ENCODE measurements around the gene RNF169.

Gene RNF169, protein sequence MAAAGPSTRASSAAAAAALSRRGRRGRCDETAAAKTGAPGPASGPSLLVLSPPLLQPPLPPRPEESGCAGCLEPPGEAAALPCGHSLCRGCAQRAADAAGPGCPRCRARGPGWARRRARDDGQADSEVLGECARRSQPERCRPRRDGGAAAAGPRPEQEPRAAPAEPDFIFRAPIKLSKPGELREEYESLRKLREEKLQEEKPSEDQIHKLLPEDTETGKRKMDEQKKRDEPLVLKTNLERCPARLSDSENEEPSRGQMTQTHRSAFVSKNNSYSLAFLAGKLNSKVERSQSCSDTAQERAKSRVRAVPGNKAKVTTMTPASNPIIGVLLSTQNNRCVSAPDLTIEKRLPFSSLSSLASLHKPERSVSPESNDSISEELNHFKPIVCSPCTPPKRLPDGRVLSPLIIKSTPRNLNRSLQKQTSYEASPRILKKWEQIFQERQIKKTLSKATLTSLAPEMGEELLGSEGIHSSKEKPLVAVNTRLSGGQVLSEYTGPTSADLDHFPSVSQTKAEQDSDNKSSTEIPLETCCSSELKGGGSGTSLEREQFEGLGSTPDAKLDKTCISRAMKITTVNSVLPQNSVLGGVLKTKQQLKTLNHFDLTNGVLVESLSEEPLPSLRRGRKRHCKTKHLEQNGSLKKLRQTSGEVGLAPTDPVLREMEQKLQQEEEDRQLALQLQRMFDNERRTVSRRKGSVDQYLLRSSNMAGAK

GRCh38 chr11:74748211-74749126, at the start of gene RNF169:
TSS of gene RNF169 (plus strand) at chr11:74748849. CDS start at chr11:74748881, 32 bp downstream.
- no peaks in the 10 kb centered on the region for H3K27me3 ChIP-seq (ENCODE audit: insufficient read depth, low read length, poor library complexity)
- DNase-seq (peak; percentile 95), ATAC-seq (ENCODE audit: insufficient read depth, low read depth) (peak; percentile 96)
- peak within 1 kb of the TSS; percentile 94 for H3K9ac ChIP-seq (ENCODE audit: low read depth, low read length)
- H3K27ac ChIP-seq (ENCODE audit: low read length): peak within 1 kb of the TSS; percentile 76
- no peaks in the 10 kb centered on the region; the same call in 1 of the 2 replicates for H4K20me1 ChIP-seq (ENCODE audit: insufficient read depth, low read length)
- H3K4me1 ChIP-seq (ENCODE audit: insufficient read depth, low read length): peaks cover 34% of the 10 kb centered on the region
- H2AFZ ChIP-seq (ENCODE audit: low read depth, low read length): peak within 1 kb of the TSS; percentile 85
- no peaks in the 10 kb centered on the region; the same call in 1 of the 2 replicates for H3K36me3 ChIP-seq (ENCODE audit: insufficient read depth, low read length)
- H3K79me2 ChIP-seq (ENCODE audit: insufficient read depth, low read length): peaks cover 53% of the 10 kb centered on the region
- TF ChIP-seq, protein P1, sequence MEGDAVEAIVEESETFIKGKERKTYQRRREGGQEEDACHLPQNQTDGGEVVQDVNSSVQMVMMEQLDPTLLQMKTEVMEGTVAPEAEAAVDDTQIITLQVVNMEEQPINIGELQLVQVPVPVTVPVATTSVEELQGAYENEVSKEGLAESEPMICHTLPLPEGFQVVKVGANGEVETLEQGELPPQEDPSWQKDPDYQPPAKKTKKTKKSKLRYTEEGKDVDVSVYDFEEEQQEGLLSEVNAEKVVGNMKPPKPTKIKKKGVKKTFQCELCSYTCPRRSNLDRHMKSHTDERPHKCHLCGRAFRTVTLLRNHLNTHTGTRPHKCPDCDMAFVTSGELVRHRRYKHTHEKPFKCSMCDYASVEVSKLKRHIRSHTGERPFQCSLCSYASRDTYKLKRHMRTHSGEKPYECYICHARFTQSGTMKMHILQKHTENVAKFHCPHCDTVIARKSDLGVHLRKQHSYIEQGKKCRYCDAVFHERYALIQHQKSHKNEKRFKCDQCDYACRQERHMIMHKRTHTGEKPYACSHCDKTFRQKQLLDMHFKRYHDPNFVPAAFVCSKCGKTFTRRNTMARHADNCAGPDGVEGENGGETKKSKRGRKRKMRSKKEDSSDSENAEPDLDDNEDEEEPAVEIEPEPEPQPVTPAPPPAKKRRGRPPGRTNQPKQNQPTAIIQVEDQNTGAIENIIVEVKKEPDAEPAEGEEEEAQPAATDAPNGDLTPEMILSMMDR (IDR thresholded peaks at IDR 0.05; ENCODE audit: borderline replicate concordance, extremely low read depth, low read length, poor library complexity, severe bottlenecking): no peak
- no peak for TF ChIP-seq EZH2 (IDR thresholded peaks at IDR 0.05; ENCODE audit: borderline replicate concordance, low read depth, low read length, severe bottlenecking)
- peak within 1 kb of the TSS; percentile 68 to 74 for H3K4me3 ChIP-seq (ENCODE audit: low read depth in 1 of 2, low read length in 2 of 2)
- H3K4me2 ChIP-seq (ENCODE audit: insufficient read depth, low read length): peak within 1 kb of the TSS; percentile 78
- H3K9me3 ChIP-seq (ENCODE audit: insufficient read depth, low read length, severe bottlenecking): no peaks in the 10 kb centered on the region

- DNase-seq (no peak), ATAC-seq (ENCODE audit: insufficient read depth, low read depth) (no peak)
- Histone ChIP-seq H2AFZ (ENCODE audit: low read depth, low read length) (no peak overlapping the region), H3K4me3 (ENCODE audit: low read depth in 1 of 2, low read length in 2 of 2) (no peak overlapping the region), H4K20me1 (ENCODE audit: insufficient read depth, low read length) (no peaks in the 10 kb centered on the region; the same call in 1 of the 2 replicates), H3K4me1 (ENCODE audit: insufficient read depth, low read length) (no peaks in the 10 kb centered on the region), H3K79me2 (ENCODE audit: insufficient read depth, low read length) (no peaks in the 10 kb centered on the region), H3K9me3 (ENCODE audit: insufficient read depth, low read length, severe bottlenecking) (no peaks in the 10 kb centered on the region), H3K9ac (ENCODE audit: low read depth, low read length) (no peak overlapping the region), H3K4me2 (ENCODE audit: insufficient read depth, low read length) (no peak overlapping the region), H3K27ac (ENCODE audit: low read length) (no peak overlapping the region), H3K27me3 (ENCODE audit: insufficient read depth, low read length, poor library complexity) (no peaks in the 10 kb centered on the region), H3K36me3 (ENCODE audit: insufficient read depth, low read length) (no peaks in the 10 kb centered on the region)
- TF ChIP-seq, protein P1 (IDR thresholded peaks at IDR 0.05; ENCODE audit: borderline replicate concordance, extremely low read depth, low read length, poor library complexity, severe bottlenecking): no peak
- no peak for TF ChIP-seq EZH2 (IDR thresholded peaks at IDR 0.05; ENCODE audit: borderline replicate concordance, low read depth, low read length, severe bottlenecking)
Observed at GRCh38 chr11:74699615-74700396, 48.8 kb upstream of the RNF169 start.

- no peaks in the 10 kb centered on the region for H3K9me3 ChIP-seq (ENCODE audit: insufficient read depth, low read length, severe bottlenecking)
- no peak for TF ChIP-seq EZH2 (IDR thresholded peaks at IDR 0.05; ENCODE audit: borderline replicate concordance, low read depth, low read length, severe bottlenecking)
- TF ChIP-seq, protein P1 (IDR thresholded peaks at IDR 0.05; ENCODE audit: borderline replicate concordance, extremely low read depth, low read length, poor library complexity, severe bottlenecking): no peak
- ATAC-seq (ENCODE audit: insufficient read depth, low read depth) (no peak), DNase-seq (no peak)
- H3K27me3 ChIP-seq (ENCODE audit: insufficient read depth, low read length, poor library complexity): no peaks in the 10 kb centered on the region
- no peak overlapping the region for H3K4me3 ChIP-seq (ENCODE audit: low read depth in 1 of 2, low read length in 2 of 2)
- no peaks in the 10 kb centered on the region for H3K79me2 ChIP-seq (ENCODE audit: insufficient read depth, low read length)
- no peaks in the 10 kb centered on the region for H3K36me3 ChIP-seq (ENCODE audit: insufficient read depth, low read length)
- no peak overlapping the region for H3K4me2 ChIP-seq (ENCODE audit: insufficient read depth, low read length)
- H4K20me1 ChIP-seq (ENCODE audit: insufficient read depth, low read length): no peaks in the 10 kb centered on the region; the same call in 1 of the 2 replicates
- H3K9ac ChIP-seq (ENCODE audit: low read depth, low read length): no peak overlapping the region
- no peak overlapping the region for H3K27ac ChIP-seq (ENCODE audit: low read length)
- no peaks in the 10 kb centered on the region for H3K4me1 ChIP-seq (ENCODE audit: insufficient read depth, low read length)
- H2AFZ ChIP-seq (ENCODE audit: low read depth, low read length): no peak overlapping the region
Observed at GRCh38 chr11:74701351-74701750, 47.3 kb upstream of the RNF169 start.

All from DND-41 (cell line).